A673 (cell line): ENCODE measurements around the gene UVRAG. TPM values are rescaled to one million over a fixed set of nuclear protein-coding genes. Genes with fewer than 3 reads are reported as not detected.
"Not testable (repeated sequence)": the region's sequence is repeated elsewhere in the genome, so short reads cannot be mapped to it uniquely, and the experiment has no call there.

Experiments used
- BruUV-seq: library from RNA; stranded (reverse); fragments of 400-500 nt; replicated peaks from 2 replicates; lab custom pipeline; 2021; lab: Mats Ljungman, UMichigan
- CTCF ChIA-PET: fragments of 300-600 bp; sonication (Branson Sonifier 250); formaldehyde crosslinking; loops from one replicate; lab custom pipeline; 2022; ENCODE audit warnings: antibody characterized with exemption; lab: Charles Lee
- POLR2A ChIA-PET: fragments of 300-600 bp; sonication (Branson Sonifier 250); formaldehyde crosslinking; loops from one replicate; lab custom pipeline; 2022; ENCODE audit warnings: antibody characterized with exemption; ENCODE audit not compliant: low non-redundant PET; lab: Charles Lee
- DNase-seq: peaks from one replicate; pipeline ENCODE4 v3.0.0-alpha.2; 2015; ENCODE audit warnings: low spot score
- H3K27ac ChIP-seq: fragments of 200-600 bp; sonication (generic); 2 replicates; pipeline ENCODE4 v1.5.1; 2016; ENCODE audit warnings: mixed run types, low read depth, mild to moderate bottlenecking, mixed read lengths, antibody characterized with exemption, low read length; ENCODE audit not compliant: poor library complexity, severe bottlenecking
- H3K27me3 ChIP-seq: fragments of 200-600 bp; sonication (generic); replicated peaks from 2 replicates; pipeline ENCODE4 v1.6.1; 2017; ENCODE audit warnings: mixed run types, low read depth, mild to moderate bottlenecking, mixed read lengths, antibody characterized with exemption, low read length; ENCODE audit not compliant: insufficient read depth, poor library complexity
- H3K36me3 ChIP-seq: fragments of 200-600 bp; sonication (generic); 2 replicates; pipeline ENCODE4 v1.6.1; 2016; ENCODE audit warnings: mixed run types, mild to moderate bottlenecking, mixed read lengths, antibody characterized with exemption, low read length; ENCODE audit not compliant: insufficient read depth, poor library complexity, severe bottlenecking
- H3K4me1 ChIP-seq: fragments of 200-600 bp; sonication (generic); 2 replicates; pipeline ENCODE4 v1.6.1; 2017; ENCODE audit warnings: mixed run types, mild to moderate bottlenecking, mixed read lengths, antibody characterized with exemption, low read length; ENCODE audit not compliant: insufficient read depth, poor library complexity, severe bottlenecking
- H3K4me3 ChIP-seq: fragments of 200-600 bp; sonication (generic); 2 replicates; pipeline ENCODE4 v1.5.1; 2016; ENCODE audit warnings: low read depth, mixed run types, mild to moderate bottlenecking, mixed read lengths, low read length; ENCODE audit not compliant: poor library complexity, severe bottlenecking
- H3K9me3 ChIP-seq: fragments of 200-600 bp; sonication (generic); 2 replicates; pipeline ENCODE4 v1.6.1; 2016; ENCODE audit warnings: mixed run types, low read depth, mild to moderate bottlenecking, mixed read lengths, antibody characterized with exemption, low read length; ENCODE audit not compliant: poor library complexity, severe bottlenecking
- EZH2 ChIP-seq: fragments of 200-600 bp; sonication (generic); IDR thresholded peaks from 2 replicates; pipeline ENCODE4 v1.6.1; 2017; ENCODE audit warnings: borderline replicate concordance, low read depth, mild to moderate bottlenecking, mixed read lengths, antibody characterized with exemption, low read length; ENCODE audit not compliant: poor library complexity, severe bottlenecking
- intact Hi-C: fragments of 100-400 bp; cut with micrococcal nuclease; formaldehyde crosslinking; loops from one replicate; pipeline ENCODE4 v1.10.0; 2022; ENCODE audit not compliant: unreplicated experiment
- total RNA-seq: library from RNA; stranded (reverse); gene quantifications from 2 replicates; pipeline ENCODE4 v1.2.3, GENCODE V29; 2021
- TF ChIP-seq, protein P1 (sequence below): fragments of 300-800, 200-600 bp; sonication (generic); conservative IDR thresholded peaks from 2 replicates; pipeline ENCODE4 v1.5.1; 2017; ENCODE audit warnings: low read depth, mild to moderate bottlenecking, antibody characterized with exemption, low read length, moderate library complexity, mixed read lengths

UVRAG gene
- total RNA-seq, 1 experiment from 2014 or later: 21.1 TPM

DNA sequence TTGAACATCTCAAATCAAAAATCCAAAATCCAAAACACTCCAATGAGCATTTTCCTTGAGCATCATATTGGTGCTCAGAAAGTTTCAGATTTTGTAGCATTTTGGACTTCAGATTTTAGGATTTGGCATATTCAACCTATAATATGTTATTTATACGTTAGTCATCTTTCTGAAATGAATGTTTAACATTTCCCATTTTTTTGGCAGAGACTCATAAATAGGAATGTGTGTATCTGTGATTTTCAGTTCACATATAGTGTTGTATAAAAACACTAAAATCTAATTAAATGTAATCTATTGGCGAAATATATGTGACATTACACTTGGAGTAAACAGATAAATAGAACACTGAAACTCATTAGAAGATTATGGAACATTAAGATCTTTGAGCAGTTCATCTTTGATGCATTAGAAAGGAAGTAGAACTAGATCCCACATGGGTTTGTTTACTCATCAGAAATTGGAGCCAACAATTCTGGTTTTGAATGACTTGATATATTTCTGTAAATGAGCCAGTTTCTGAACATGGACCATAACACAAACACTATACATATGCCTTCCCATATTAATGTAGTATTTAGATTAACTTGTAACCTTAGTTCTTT is 153.1 kb downstream of the UVRAG start:
- no peaks in the 10 kb centered on the region for H3K9me3 ChIP-seq
- H3K36me3 ChIP-seq: no peaks in the 10 kb centered on the region
- no peak for TF ChIP-seq EZH2
- TF ChIP-seq, protein P1, sequence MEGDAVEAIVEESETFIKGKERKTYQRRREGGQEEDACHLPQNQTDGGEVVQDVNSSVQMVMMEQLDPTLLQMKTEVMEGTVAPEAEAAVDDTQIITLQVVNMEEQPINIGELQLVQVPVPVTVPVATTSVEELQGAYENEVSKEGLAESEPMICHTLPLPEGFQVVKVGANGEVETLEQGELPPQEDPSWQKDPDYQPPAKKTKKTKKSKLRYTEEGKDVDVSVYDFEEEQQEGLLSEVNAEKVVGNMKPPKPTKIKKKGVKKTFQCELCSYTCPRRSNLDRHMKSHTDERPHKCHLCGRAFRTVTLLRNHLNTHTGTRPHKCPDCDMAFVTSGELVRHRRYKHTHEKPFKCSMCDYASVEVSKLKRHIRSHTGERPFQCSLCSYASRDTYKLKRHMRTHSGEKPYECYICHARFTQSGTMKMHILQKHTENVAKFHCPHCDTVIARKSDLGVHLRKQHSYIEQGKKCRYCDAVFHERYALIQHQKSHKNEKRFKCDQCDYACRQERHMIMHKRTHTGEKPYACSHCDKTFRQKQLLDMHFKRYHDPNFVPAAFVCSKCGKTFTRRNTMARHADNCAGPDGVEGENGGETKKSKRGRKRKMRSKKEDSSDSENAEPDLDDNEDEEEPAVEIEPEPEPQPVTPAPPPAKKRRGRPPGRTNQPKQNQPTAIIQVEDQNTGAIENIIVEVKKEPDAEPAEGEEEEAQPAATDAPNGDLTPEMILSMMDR: no peak
- DNase-seq: no peak
- no TSS peak for BruUV-seq
- H3K4me1 ChIP-seq: peaks cover 6% of the 10 kb centered on the region
- POLR2A ChIA-PET: no interaction called here
- H3K27me3 ChIP-seq: no peaks in the 10 kb centered on the region
- intact Hi-C loops: no loop called here
- H3K27ac ChIP-seq: no peak overlapping the region
- no peak overlapping the region for H3K4me3 ChIP-seq
- CTCF ChIA-PET: no interaction called here

- Histone ChIP-seq H3K9me3 (no peaks in the 10 kb centered on the region), H3K27me3 (no peaks in the 10 kb centered on the region), H3K27ac (no peak overlapping the region), H3K4me3 (no peak overlapping the region), H3K4me1 (peaks cover 6% of the 10 kb centered on the region), H3K36me3 (no peaks in the 10 kb centered on the region)
- BruUV-seq: no TSS peak
- intact Hi-C loops: no loop called here
- ChIA-PET POLR2A (no interaction called here), CTCF (interaction anchor here (0.6 kb wide), 1 partner anchor 544 kb away, joined by 6 read pairs; no protein-coding TSS in a partner anchor)
- DNase-seq: no peak
- no peak for TF ChIP-seq EZH2
- TF ChIP-seq, protein P1: no peak
These were observed 154.8 kb downstream of the UVRAG start for GRCh38 chr11:75969626-75970308.

- POLR2A ChIA-PET, H3K4me1 ChIP-seq, H3K27ac ChIP-seq, DNase-seq, intact Hi-C loops, H3K9me3 ChIP-seq, CTCF ChIA-PET, H3K27me3 ChIP-seq, BruUV-seq, H3K4me3 ChIP-seq, H3K36me3 ChIP-seq: not testable (repeated sequence)
These were observed 158.7 kb downstream of the UVRAG start for GRCh38 chr11:75973710-75974109.

- H3K36me3 ChIP-seq, H3K4me3 ChIP-seq, DNase-seq, H3K9me3 ChIP-seq, intact Hi-C loops, CTCF ChIA-PET, H3K4me1 ChIP-seq, H3K27ac ChIP-seq, H3K27me3 ChIP-seq, POLR2A ChIA-PET, BruUV-seq: not testable (repeated sequence)
These were observed 164.1 kb downstream of the UVRAG start for GRCh38 chr11:75979075-75979474.

DNA sequence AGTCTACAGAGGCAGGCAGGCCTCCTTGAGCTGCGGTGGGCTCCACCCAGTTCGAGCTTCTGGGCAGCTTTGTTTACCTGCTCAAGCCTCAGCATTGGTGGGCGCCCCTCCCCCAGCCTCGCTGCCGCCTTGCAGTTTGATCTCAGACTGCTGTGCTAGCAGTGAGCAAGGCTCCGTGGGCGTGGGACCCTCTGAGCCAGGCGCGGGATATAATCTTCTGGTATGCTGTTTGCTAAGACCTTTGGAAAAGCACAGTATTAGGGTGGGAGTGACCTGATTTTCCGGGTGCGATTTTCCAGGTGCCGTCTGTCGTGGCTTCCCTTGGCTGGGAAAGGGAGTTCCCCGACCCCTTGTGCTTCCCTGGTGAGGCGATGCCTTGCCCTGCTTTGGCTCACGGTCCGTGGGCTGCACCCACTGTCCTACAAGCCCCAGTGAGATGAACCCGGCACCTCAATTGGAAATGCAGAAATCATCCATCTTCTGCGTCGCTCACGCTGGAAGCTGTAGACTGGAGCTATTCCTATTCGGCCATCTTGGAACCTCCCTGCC is 164.5 kb downstream of the UVRAG start:
- intact Hi-C loops, BruUV-seq, POLR2A ChIA-PET, DNase-seq, H3K4me3 ChIP-seq, H3K36me3 ChIP-seq, H3K4me1 ChIP-seq, CTCF ChIA-PET, H3K27me3 ChIP-seq, H3K9me3 ChIP-seq, H3K27ac ChIP-seq: not testable (repeated sequence)
